HFF-Myc (cell line): ENCODE results near the gene KCND2.
A peak's percentile ranks its signal among the peaks of the same experiment; 100 is the strongest.

Experiments used
- DNase-seq: peaks from one replicate; pipeline ENCODE4 v3.0.0-alpha.2; 2011; ENCODE audit warnings: low read depth; ENCODE audit errors: extremely low read depth
- H3K4me3 ChIP-seq: replicated peaks from 2 replicates; pipeline ENCODE4 v1.5.1; 2011; ENCODE audit warnings: low read depth, mild to moderate bottlenecking, control low read depth, low read length
- TF ChIP-seq, protein P1 (sequence below): IDR thresholded peaks from 2 replicates; pipeline ENCODE4 v1.5.1; 2012; ENCODE audit warnings: mild to moderate bottlenecking, low read depth, low read length, control low read depth; ENCODE audit errors: missing control alignments

Gene KCND2

DNA sequence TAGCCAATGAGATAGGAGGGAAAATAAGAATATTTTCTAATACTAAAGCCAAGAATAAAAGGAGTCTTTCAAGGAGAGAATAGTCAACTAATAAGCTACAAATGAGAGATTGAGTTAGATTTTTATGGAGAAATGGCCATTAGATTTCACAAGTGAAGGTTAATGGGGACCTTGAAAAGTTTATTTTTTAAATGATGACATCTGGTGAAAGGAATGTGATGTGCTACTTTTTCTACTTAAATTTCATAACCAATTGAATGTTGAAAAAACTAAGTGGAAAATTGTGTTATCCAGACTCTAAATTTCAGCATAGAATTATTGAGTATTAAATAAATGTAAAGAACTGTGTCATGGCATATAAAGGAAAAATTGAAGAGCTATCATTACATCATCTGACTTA lies 459.3 kb downstream of the KCND2 start:
- TF ChIP-seq, protein P1, sequence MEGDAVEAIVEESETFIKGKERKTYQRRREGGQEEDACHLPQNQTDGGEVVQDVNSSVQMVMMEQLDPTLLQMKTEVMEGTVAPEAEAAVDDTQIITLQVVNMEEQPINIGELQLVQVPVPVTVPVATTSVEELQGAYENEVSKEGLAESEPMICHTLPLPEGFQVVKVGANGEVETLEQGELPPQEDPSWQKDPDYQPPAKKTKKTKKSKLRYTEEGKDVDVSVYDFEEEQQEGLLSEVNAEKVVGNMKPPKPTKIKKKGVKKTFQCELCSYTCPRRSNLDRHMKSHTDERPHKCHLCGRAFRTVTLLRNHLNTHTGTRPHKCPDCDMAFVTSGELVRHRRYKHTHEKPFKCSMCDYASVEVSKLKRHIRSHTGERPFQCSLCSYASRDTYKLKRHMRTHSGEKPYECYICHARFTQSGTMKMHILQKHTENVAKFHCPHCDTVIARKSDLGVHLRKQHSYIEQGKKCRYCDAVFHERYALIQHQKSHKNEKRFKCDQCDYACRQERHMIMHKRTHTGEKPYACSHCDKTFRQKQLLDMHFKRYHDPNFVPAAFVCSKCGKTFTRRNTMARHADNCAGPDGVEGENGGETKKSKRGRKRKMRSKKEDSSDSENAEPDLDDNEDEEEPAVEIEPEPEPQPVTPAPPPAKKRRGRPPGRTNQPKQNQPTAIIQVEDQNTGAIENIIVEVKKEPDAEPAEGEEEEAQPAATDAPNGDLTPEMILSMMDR = no peak
- no peak overlapping the region for H3K4me3 ChIP-seq
- no peak for DNase-seq

DNA sequence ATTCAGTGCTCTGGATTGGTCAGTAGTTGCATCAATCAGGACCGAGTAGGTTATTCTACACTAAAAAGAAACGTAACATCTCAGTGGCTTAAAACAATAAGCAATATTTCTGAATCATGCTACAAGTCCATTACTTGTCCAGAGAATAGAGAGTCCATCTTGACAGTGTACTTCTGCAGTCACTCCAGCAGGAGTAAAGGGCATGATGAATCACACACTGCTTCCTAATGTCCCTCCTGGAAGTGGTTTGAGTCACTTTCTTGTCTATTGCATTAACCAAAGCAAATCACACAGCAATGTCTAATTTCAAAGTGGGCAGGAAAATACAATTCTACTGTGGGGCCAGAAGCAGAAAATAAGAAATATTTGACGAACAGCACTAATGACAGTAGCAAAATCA lies 460.2 kb downstream of the KCND2 start:
- TF ChIP-seq, protein P1 = no peak
- no peak overlapping the region for H3K4me3 ChIP-seq
- DNase-seq = peak; percentile 3

DNA sequence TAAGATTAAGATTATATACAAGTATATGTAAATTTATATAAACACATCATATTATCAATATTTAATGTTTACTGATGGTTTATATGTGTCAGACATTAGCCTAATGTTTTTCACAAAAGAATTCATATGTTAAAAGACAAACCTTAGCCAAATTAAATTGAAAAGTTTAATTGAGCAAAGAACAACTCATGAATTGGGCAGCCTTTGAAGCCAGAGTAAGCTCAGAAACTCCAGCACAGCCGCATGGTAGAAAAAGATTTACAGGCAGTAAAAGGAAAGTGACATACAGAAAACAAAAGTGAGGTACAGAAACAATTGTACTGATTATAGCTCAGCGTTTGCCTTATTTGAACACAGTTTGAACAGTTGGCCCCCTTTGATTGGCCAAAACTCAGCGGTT lies 460.9 kb downstream of the KCND2 start:
- TF ChIP-seq, protein P1 = no peak
- no peak for DNase-seq
- no peak overlapping the region for H3K4me3 ChIP-seq

DNA sequence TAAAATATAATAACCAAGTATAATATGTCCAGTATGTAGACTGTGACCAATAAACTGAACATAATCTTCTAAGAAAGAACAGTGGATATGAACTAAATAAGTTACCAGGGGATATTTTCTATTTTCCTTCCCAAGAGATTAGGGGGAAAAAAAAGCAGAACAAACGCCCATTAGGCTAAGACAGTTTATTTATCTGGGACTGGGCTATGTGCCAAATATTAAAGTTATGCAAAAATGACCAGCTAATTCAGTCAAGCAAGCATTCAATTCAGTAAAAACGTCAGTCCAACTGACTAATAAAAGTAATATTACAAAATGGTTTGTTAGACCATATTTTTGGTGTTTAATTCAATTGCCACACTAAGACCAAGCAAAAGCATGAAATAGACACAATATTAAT lies 462.8 kb downstream of the KCND2 start:
- DNase-seq = no peak
- H3K4me3 ChIP-seq = no peak overlapping the region
- TF ChIP-seq, protein P1 = no peak

DNA sequence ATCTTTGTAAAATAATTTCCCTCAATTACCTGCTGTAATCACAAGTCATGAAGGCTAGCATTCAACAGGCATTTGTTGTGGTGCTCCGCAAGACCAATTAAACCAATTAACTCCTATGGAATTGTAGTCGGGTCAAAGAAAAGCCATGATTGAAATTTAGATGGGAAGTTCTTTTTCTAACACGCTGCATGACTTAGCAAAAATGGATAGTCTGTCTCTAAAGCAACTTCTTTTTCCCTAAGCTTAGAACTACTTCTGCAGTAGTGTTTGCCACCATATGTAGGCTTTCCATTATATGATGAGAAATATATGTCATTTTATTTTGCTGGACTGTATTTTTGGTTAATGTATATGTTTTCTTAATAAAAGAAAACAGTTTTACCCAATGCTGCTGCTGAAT lies 465.8 kb downstream of the KCND2 start:
- H3K4me3 ChIP-seq = no peak overlapping the region
- DNase-seq = no peak
- TF ChIP-seq, protein P1 = no peak

DNA sequence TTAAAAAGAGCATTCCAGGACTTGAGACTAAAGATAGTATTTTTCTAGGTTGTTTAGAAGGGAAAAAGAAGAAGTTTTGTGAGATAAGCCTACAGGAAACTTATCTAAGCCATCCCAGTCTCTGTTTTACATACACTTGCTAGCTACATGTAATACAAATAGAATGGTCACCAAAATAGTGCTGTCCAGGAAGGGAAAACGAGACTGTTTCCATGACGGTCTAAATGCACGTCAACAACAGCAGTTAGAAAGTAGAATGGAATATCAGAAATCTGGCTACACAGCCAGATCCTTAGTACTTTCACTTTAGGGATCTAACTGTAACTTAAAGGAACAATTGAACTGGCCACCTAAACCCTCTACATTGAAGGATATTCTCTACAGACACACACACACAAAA lies 467.4 kb downstream of the KCND2 start:
- no peak overlapping the region for H3K4me3 ChIP-seq
- TF ChIP-seq, protein P1 = no peak
- DNase-seq = no peak

DNA sequence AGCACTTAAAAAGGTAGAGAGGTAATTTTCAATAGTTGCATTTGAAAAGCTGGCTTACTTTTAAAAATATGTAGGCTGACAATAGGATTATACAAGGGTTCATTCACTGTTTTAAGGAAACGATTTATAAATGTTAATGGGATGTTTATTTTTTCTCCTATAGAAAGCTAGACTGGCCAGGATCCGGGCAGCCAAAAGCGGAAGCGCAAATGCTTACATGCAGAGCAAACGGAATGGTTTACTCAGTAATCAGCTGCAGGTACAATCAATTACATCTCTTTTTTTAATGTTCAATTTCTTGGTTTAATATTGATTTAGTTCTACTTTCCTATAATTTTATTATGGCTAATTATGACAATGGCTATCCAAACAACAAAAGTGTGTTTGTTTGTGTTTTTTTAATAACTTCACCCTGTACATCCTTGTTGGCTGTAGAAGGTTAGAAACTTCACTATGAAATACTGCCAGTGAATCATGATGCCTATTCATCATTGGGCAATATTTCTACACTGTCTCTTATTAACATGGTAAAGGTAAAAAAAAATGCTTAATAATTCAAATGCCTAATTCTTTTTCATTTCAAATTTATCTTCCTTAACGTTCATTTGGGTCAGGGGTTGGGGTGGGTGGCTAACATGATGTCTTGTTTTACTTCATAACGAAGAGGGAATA lies 468.5 kb downstream of the KCND2 start:
- DNase-seq = no peak
- H3K4me3 ChIP-seq = no peak overlapping the region
- TF ChIP-seq, protein P1 = no peak
